OCI-M2 (cell line): ENCODE measurements around the gene XPR1.
"Not testable (repeated sequence)": the region's sequence is repeated elsewhere in the genome, so short reads cannot be mapped to it uniquely, and the experiment has no call there.

Experiments
- DNase-seq: peaks from one replicate; lab custom pipeline; 2025; ENCODE audit not compliant: unreplicated experiment; lab: John Stamatoyannopoulos, UW

The XPR1 gene

DNA sequence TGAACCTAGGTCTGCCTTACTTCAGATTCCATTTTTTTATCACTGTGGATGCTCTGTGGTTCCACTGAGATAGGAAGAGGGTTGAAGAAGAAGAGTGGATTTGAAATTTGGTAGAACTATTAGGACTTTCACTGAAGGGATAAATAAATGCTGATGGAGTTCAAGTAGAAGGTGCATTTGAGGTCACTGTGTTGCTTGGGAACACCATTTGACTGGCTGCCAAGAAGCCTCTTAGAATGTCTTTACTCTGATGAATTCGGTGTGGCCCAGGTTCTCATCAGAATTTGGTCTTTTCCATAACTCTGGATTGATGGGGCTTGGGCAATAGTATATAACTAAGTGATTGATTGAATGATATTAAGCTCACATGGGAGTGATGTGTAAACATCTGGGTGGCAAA lies 11.9 kb downstream of the XPR1 start:
- DNase-seq = no peak

DNA sequence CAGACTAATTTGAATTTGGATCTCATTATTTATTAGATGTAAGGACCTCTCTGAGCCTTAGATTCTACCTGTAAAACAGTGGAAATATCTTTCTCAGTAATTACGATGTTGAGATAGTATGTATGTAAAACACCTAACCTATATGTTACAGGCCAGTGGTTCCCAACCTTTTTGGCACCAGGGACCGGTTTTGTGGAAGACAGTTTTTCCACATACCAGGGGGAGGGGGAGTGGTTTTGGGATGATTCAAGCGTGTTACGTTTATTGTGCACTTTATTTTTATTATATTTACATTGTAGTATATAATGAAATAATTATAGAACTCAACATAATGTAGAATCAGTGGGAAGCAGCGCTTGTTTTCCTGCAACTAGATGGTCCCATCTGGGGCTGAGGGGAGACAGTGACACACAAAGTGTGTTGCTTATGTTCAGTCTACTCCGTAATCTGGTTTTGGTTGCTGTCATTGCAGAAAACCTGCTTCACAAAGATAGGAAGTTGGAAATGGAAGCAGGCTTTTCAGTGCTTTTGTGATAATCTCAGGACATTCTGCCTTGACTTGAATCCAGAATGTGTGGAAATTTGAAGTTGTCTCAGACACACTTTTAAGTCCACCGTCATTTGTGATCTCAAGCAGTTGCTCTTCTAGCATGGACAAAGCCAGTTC lies 12.8 kb downstream of the XPR1 start:
- no peak for DNase-seq

DNA sequence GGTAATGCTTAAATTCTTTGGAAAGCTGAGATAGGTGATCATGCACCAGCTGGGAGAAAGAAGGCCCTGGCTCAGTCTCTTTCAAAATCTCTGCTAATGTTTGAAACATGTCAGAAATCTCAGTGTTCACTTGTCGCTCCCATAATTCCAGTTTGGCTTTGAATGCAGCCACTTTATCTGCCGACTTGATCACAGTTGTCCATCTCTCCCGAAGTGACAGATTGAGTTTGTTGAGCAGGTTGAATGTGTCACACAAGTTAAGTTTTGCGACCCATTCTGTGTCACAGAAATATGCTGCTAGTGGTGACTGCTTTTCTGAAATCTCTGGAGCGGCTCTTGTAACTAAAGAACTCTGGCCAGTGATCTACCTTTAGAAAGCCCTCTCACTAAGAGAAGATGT lies 13.4 kb downstream of the XPR1 start:
- DNase-seq = not testable (repeated sequence)

DNA sequence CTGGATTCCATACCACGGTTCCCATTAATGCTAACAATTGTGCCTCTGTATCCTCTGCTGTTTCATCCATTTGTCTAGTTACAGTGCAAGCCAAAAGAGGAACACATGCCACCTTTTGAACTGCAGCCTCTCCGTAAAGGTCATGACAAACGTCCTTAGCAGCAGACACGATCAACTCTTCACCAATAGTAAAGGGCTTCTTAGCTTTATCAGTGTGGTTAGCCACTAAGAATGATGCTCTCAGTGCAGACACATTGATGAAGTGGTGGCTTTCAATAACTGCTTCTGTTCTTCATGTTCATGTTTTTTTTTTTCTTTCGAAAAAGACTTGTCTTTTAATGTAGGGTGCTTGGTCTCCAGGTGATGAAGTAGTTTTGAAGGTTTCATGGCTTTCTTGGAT lies 14.3 kb downstream of the XPR1 start:
- no peak for DNase-seq

DNA sequence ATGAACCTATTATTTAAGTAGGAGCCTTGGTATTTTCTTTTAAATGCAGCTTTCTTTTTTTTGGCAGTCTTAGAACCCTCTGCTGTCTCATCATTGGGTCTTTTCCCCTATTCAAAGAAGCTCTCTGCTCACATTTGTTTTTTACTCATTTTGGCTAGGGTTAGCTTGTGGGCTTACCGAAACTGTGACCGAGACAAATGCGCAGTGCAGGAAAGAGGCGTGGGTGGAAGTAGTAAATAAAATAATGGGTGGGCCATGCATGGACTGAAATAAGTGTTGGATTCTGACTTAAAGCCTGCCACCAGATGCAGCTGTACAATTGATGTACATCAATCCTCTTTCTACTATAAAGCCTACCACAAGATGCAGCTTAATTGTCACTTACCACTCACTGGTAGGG lies 14.7 kb downstream of the XPR1 start:
- no peak for DNase-seq

DNA sequence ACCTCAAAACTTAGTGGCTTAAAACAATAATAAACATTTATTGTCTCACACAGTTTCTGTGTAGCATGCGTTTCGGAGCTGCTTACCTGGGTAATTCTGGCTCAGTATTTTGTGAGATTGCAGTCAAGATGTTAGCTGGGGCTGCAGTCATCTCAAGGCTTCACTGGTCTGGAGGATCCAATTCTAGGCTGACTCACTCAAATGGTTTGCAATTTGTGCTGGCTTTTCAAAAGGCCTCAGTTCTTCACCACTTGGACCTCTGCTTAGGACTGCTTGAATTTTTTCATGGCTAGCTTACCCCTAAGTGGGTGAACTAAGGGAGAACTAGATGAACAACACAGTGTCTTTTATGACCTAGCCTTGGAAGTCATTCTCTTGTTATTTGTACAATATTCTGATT lies 21.0 kb downstream of the XPR1 start:
- no peak for DNase-seq

DNA sequence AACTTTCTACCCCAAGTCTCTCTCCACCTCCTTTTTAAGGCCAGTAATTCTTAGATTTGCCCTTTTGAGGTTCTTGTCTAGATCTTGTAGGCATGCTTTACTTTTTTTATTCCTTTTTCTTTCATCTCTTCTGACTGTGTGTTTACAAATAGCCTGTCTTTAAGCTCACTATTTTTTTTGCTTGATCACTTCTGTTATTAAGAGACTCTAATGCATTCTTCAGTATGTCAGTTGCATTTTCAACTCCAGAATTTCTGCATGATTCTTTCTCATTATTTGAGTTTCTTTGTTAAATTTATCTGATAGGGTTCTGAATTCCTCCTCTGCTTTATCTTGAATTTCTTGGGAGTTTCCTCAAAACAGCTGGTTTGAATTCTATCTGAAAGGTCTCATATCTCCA lies 30.9 kb downstream of the XPR1 start:
- no peak for DNase-seq

DNA sequence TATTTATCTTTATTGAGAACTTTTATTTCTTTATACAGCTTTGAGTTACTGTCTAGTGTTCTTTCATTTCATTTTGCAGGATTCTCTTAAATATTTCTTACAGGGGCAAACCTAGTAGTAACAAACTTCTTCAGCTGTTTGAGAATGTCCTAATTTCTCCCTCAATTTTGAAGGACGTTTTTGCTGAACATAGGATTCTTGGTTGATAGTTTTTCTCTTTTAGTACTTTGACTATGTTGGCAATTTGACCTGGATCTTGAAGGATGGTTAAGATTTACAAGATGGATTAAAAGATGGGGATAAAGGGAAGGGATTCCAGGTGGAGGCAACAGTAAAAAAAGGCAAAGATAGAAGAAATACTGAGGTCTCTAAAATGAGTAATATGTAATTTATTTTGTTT lies 38.9 kb downstream of the XPR1 start:
- no peak for DNase-seq

DNA sequence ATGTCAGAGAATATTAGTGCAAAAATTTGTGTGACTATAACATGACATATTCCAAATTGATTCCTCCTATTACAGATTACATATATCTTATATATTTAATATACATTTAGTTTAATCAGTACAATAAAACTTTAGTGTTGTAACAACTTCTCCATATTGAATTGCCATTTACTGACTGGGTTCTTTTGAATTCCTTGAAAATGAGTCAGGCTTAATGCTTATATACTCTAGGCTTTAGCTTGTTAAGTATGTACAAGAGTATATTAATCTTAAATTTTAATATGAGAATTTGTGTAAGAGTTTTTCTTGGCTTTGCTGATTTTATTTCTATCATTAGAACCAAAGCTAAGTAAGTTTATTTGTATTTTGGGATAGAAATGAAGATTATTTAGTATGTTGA lies 40.3 kb downstream of the XPR1 start:
- DNase-seq = no peak

DNA sequence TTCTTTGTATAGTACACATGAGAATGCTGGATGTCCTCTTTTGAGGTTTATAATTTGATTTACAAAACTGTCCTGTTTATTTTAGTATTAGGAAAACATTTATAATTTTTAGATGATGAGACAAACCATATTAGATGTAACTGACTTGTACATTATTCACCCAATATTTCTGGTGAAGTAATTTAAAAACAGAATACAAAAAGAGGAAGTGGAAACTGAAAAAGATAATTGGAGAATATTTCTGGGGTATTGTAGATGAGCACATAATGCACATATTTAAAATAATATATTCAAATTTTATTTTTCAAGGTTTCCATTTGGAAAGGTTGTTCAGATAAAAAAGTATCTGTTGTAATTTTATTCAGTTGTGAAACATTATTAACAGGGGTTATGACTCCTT lies 40.7 kb downstream of the XPR1 start:
- no peak for DNase-seq

DNA sequence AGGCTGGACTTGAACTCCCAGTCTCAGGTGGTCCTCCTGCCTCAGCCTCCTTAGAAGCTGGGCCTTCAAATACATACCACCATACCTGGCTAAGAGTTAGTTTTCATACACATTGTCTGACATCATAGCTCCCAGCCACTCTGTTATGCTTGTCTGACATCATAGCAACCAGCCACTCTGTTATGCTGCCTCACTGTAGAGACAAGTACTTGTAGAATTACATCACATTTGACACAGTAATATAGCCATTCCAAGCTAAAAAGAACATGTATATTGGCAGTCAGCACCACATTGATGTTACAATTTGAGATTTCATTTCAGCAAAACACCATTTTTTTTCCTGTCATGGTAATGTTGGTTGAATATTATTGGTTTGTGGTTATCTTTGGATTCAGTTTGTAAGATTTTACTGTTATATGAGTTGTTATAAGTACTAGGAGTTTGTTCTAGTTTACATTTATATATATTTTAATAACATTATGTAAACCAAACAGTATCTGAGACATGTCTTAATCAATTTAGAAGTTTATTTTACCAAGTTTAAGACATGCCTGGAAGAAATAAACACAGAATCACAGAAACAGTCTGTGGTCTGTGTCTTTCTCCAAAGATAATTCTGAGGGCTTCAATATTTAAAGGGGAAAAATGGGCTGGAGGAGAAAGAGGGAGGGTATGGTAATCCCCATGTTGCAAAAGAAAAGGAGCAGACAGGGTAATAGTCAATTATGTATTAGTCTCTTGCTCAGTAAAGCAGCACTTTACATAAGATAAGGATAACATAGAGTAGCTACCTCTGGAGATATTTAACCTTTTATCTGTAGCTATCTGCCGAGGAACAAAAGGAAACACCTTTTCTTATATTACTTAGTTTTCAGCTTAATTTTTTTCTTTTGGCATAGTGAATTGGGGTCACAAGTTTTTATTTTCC lies 43.0 kb downstream of the XPR1 start:
- no peak for DNase-seq

DNA sequence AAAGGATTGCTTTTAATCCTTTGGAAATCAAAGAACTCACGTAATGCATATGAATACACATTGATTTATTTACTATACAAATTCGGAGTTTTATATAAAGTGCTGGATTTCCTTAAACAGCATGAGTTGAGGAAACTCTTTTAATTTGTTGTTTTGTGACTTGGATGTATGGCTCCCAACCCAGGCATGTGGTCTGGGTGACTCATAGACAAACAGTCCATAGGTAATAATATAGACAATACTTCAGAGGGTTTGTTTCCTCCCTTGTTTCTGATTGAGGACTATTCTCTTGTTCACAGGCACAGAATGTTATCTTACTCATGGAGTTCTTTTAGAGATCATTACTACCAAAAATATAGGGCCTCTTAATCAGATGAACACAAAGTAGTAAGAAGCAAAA lies 43.8 kb downstream of the XPR1 start:
- no peak for DNase-seq

DNA sequence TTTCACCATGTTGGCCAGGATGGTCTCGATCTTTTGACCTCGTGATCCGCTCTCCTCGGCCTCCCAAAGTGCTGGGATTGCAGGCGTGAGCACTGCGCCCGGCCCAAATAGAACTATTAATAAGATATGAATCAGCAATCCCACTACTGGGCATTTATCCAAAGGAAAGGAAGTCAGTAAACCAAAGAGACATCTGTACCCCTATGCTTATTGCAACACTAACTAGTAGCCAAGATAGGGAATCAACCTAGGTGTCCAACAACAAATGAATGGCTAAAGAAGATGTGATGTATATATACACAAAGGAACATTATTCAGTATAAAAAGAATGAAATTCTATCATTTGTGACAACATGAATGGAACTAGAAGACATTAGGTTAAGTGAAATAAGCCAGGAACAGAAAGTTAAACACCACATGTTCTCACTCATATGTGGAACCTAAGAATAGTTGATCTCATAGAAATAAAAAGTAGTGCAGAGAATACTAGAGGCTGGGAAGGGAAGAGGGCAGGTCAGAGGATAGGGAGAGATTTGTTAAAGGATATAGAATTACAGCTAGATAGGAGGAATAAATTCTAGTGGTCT lies 48.8 kb downstream of the XPR1 start:
- DNase-seq = no peak

DNA sequence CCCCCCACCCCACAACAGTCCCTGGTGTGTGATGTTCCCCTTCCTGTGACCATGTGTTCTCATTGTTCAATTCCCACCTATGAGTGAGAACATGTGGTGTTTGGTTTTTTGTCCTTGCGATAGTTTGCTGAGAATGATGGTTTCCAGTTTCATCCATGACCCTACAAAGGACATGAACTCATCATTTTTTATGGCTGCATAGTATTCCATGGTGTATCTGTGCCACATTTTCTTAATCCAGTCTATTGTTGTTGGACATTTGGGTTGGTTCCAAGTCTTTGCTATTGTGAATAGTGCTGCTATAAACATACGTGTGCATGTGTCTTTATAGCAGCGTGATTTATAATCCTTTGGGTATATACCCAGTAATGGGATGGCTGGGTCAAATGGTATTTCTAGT lies 51.3 kb downstream of the XPR1 start:
- not testable (repeated sequence) for DNase-seq

DNA sequence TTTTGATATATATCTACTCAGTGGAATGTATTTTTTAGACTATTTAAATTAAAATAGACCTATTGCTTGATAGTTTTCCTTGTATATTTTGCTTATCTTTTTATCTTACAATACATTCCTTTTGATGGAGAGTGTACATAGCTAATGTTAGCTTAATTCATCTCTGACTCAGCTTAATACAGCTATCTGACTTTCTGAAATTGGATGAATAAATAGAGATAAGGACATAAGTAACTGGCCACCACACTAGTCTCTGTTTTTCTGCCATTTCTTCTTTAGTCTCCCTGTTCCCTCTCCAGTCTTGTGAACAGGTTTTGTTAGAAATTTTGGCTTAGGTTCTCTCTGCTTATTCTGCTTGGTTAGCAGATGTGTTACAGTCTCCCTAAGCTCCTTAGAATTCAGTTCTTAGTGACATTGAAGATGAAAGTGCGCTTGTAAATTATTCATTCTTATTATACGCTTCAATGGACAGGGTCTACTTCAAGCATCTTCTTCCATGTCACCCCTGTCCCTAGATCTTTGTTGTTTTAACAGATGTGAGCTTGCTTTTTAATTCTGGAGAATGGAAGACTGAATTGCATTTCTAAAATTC lies 59.6 kb downstream of the XPR1 start:
- DNase-seq = no peak

DNA sequence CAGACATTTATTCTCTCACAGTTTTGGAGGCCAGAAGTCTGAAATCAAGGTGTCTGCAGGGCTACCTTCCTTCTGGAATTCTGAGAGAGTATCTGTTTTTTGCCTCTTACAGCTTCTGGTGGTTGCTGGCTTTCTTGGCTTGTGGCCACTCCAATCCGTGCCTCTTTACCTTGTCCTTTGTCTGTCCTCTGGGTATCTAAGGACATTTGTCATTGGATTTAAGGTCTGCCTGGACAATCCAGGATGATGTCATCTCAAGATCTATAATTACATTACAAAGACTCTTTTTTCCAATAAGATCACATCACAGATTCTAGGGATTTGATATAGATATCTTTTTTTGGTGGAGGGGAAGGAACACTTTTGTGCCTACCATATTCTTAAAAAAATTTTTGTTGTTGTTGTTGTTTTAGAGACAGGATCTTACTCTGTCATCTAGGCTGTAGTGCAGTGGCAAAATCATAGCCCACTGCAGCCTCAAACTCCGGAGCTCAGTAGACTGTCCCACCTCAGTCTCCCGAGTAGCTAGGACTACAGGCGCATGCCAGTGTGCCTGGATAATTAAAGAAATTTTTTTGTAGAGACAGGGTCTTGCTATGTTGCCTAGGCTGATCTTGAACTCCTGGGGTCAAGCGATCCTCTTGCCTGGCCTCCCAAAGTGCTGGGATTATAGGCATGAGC lies 61.9 kb downstream of the XPR1 start:
- no peak for DNase-seq

DNA sequence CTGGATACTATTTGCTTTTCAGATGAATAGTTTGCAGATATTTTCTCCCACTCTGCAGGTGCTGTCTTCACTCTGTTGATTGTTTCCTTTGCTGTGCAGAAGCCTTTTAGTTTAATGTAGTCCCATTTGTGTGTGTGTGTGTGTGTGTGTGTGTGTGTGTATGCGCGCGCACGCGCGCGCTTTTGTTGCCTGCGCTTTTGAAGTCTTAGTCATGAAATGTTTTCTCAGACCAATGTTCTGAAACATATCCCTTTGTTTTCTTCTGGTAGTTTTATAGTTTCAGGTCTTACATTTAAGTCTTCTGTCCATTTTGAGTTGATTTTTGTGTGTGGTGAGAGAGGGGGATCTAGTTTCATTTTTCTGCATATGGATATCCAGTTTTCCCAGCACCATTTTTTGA lies 63.5 kb downstream of the XPR1 start:
- no peak for DNase-seq

DNA sequence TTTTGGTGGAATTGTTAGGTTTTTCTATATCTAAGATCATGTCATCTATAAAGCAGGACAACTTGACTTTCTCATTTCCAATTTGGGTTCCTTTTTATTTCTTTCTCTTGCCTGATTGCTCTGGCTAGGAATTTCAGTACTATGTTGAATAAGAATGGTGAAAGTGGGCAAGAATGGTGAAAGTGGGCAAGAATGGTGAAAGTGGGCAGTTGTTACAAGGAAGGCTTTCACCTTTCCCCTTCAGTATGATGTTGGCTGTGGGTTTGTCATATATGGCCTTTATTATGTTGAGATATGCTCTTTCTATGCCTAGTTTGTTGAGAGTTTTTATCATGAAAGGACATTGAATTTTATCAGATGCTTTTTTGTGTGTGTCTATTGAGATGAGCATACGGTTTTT lies 64.5 kb downstream of the XPR1 start:
- no peak for DNase-seq

DNA sequence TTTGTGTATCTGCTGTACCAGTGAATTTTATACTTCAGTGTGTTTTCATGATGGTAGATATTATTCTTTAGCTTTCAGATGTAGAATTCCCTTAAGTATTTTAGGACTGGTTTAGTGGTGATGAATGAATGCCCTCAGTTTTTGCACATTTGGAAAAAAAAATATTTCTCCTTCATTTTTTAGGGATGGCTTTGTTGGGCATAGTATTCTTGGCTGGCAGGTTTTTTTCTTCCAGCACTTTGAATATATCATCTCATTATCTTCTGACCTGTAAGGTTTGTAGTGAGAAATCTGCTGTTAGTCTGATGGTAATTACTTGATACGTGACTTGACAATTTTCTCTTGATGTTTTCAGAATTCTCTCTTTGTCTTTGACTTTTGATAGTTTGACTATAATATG lies 66.8 kb downstream of the XPR1 start:
- no peak for DNase-seq

DNA sequence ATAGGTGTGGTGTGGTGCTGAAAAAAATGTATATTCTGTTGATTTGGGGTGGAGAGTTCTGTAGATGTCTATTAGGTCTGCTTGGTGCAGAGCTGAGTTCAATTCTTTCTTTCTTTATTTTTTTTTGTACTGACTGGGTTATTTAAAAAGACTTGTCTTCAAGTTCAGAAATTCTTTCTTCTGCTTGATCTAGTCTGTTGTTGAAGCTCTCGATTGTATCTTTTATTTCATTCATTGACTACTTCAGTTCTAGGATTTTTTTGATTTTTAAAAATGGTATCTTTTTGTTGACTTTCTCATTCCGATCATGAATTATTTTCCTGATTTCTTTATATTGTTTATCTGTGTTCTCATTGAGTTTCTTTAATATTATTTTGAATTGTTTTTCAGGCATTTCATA lies 70.6 kb downstream of the XPR1 start:
- DNase-seq = not testable (repeated sequence)

DNA sequence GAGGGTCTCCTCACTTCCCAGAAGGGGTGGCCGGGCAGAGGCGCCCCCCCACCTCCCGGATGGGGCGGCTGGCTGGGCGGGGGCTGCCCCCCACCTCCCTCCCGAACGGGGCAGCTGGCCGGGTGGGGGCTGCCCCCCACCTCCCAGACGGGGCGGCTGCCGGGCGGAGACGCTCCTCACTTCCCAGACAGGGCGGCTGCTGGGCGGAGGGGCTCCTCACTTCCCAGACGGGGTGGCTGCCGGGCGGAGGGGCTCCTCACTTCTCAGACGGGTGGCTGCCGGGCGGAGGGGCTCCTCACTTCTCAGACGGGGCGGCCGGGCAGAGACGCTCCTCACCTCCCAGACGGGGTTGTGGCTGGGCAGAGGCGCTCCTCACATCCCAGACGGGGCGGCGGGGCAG lies 78.9 kb downstream of the XPR1 start:
- not testable (repeated sequence) for DNase-seq
